ENCODE measurements around the gene SGCA. TPM values are rescaled to one million over a fixed set of nuclear protein-coding genes. Genes with fewer than 3 reads are reported as not detected.
A peak's percentile ranks its signal among the peaks of the same experiment; 100 is the strongest.

Gene SGCA
- total RNA-seq, 2 experiments from 2014 or later, result not detected

DNA sequence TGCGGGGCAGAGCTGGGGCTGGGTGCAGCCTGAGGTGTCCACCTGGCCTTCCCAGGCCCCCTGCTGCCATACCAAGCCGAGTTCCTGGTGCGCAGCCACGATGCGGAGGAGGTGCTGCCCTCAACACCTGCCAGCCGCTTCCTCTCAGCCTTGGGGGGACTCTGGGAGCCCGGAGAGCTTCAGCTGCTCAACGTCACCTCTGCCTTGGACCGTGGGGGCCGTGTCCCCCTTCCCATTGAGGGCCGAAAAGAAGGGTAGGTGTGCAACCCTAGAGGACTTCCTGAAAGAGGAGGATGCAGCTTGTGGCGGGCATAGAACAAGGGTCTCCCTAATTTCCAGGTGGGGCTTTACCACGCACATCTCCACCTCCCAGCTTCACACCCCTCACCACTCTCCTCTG, 2.5 kb downstream of the SGCA start:
- ChIA-PET CTCF (interaction anchor here (1.2 to 5.3 kb wide), 6 partner anchors 10 to 130 kb away, joined by 3 to 31 read pairs (median 12); partner anchors contain the start of gene PPP1R9B), POLR2A (no interaction called here)
- no peaks in the 10 kb centered on the region for H3K36me3 Mint-ChIP-seq (ENCODE audit: low read depth)

DNA sequence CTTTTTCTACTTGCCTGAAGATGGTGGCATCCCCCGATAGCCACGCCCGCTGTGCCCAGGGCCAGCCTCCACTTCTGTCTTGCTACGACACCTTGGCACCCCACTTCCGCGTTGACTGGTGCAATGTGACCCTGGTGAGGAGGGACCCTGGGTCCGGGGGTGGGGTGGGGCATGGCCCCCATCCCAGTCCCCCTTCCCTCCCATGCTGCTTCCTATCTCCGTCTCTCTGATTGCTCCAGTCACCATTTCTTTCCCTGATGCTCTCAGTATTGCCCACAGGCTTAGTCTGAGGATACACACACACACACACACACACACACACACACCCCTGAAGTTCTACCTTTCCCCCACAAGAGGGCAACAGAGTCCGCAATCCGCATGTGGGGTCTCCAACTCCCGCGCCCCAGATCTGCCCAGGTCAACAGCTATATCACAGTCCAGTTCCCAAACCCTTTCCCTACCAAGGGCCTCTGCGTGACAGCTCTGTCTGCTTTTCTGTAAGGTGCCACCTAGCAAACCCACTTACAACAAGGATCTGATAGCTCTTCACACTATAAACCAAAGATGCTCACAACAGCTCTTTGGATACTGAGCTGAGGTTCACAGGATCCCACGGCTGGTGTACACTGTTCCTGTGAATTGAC, 3.4 kb downstream of the SGCA start:
- CTCF ChIA-PET, result interaction anchor here (0.6 to 5.3 kb wide), 29 partner anchors 8 to 162 kb away, joined by 3 to 31 read pairs (median 5); partner anchors contain the start of genes COL1A1, PDK2, PPP1R9B and TMEM92
- H3K4me3 Mint-ChIP-seq, result no peak overlapping the region
- peak; percentile 59 for DNase-seq
- peaks cover 17% of the 10 kb centered on the region for H3K4me1 Mint-ChIP-seq
- no peaks in the 10 kb centered on the region for H3K36me3 Mint-ChIP-seq (ENCODE audit: low read depth)
- no peaks in the 10 kb centered on the region for H3K27me3 Mint-ChIP-seq
- POLR2A ChIA-PET, result interaction anchor here (0.5 kb wide), 1 partner anchor 52 kb away, joined by 3 read pairs; no protein-coding TSS in a partner anchor
- H3K9me3 Mint-ChIP-seq, result no peaks in the 10 kb centered on the region
- H3K27ac Mint-ChIP-seq, result peak overlapping the region; percentile 27

More for the DNA sequence above, 2.5 kb downstream of the SGCA start:
- no peaks in the 10 kb centered on the region for H3K27me3 Mint-ChIP-seq
- no peaks in the 10 kb centered on the region for H3K9me3 Mint-ChIP-seq
- DNase-seq, result no peak
- H3K4me3 Mint-ChIP-seq, result no peak overlapping the region
- peak overlapping the region; percentile 27 for H3K27ac Mint-ChIP-seq
- peaks cover 20% of the 10 kb centered on the region for H3K4me1 Mint-ChIP-seq

GRCh38 chr17:50169881-50170459, 4.2 kb downstream of the SGCA start:
- ChIA-PET POLR2A (no interaction called here), CTCF (interaction anchor here (0.6 to 5.3 kb wide), 29 partner anchors 8 to 161 kb away, joined by 3 to 31 read pairs (median 5); partner anchors contain the start of genes COL1A1, PDK2, PPP1R9B and TMEM92)
- H3K27ac Mint-ChIP-seq, result no peak overlapping the region

GRCh38 chr17:50170662-50171370, 5.0 kb downstream of the SGCA start:
- Mint-ChIP-seq H3K27me3 (no peaks in the 10 kb centered on the region), H3K36me3 (ENCODE audit: low read depth) (no peaks in the 10 kb centered on the region), H3K4me1 (peaks cover 17% of the 10 kb centered on the region), H3K9me3 (no peaks in the 10 kb centered on the region), H3K27ac (no peak overlapping the region), H3K4me3 (no peak overlapping the region)
- DNase-seq, result peak; percentile 43
- POLR2A ChIA-PET, result no interaction called here
- CTCF ChIA-PET, result interaction anchor here (1.6 to 5.3 kb wide), 13 partner anchors 7 to 127 kb away, joined by 3 to 31 read pairs (median 10); partner anchors contain the start of genes COL1A1, PDK2, PPP1R9B and TMEM92

More at GRCh38 chr17:50169881-50170459, 4.2 kb downstream of the SGCA start:
- Mint-ChIP-seq H3K4me1 (peaks cover 17% of the 10 kb centered on the region), H3K9me3 (no peaks in the 10 kb centered on the region), H3K36me3 (ENCODE audit: low read depth) (no peaks in the 10 kb centered on the region), H3K27me3 (no peaks in the 10 kb centered on the region), H3K4me3 (no peak overlapping the region)
- DNase-seq, result no peak

DNA sequence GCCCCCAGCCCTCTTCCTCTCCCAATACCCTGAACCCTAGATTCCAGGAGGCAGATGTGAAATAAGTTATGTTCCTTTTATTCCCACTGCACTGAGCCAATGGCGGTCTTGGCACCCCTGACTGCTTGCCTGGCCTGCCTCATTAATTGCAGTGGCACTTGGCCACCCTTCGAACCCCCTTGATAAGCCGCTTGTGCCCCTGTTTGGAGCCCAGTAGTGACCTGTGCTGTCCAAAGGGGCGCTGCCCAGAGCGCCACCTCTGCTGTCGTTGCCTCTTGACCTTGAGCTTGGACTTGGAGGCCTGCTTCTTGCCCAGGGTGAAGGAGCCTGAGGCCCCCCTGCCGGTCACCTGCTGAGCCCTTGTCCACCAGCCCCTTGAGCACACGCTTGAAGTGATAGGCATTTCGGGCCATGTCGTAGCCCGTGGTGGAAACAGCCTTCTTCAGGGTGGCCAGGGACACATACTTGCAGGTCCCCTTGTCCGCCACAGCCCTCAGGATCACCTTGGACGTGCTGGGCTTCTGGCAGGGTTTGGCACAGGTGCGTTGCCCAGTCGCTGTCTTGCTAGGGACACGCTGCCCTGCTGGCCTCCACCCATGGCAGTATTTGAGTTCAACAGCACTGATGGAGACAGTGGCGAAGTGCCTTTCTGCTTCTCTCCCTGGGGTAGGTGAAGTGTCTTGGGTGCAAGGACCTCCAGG, 5.7 kb downstream of the SGCA start:
- Mint-ChIP-seq H3K27ac (no peak overlapping the region), H3K36me3 (ENCODE audit: low read depth) (no peaks in the 10 kb centered on the region), H3K4me1 (peaks cover 17% of the 10 kb centered on the region), H3K4me3 (no peak overlapping the region), H3K27me3 (no peaks in the 10 kb centered on the region), H3K9me3 (no peaks in the 10 kb centered on the region)
- ChIA-PET POLR2A (no interaction called here), CTCF (interaction anchor here (1.9 to 5.3 kb wide), 4 partner anchors 10 to 77 kb away, joined by 5 to 31 read pairs (median 18); partner anchors contain the start of genes PDK2 and PPP1R9B)
- DNase-seq, result no peak

GRCh38 chr17:50172130-50172529, 6.3 kb downstream of the SGCA start:
- Mint-ChIP-seq H3K27ac (no peak overlapping the region), H3K9me3 (no peaks in the 10 kb centered on the region), H3K36me3 (ENCODE audit: low read depth) (no peaks in the 10 kb centered on the region), H3K4me1 (peaks cover 17% of the 10 kb centered on the region), H3K27me3 (peaks cover under 1% of the 10 kb centered on the region), H3K4me3 (no peak overlapping the region)
- POLR2A ChIA-PET, result no interaction called here
- CTCF ChIA-PET, result interaction anchor here (0.9 to 5.3 kb wide), 5 partner anchors 10 to 28 kb away, joined by 3 to 31 read pairs (median 8); partner anchors contain the start of gene PPP1R9B
- no peak for DNase-seq

GRCh38 chr17:50172936-50173334, 7.1 kb downstream of the SGCA start:
- ChIA-PET CTCF (interaction anchor here (0.9 to 4.2 kb wide), 4 partner anchors 12 to 57 kb away, joined by 3 to 22 read pairs (median 6); no protein-coding TSS in a partner anchor), POLR2A (no interaction called here)
- peaks cover 19% of the 10 kb centered on the region for H3K4me1 Mint-ChIP-seq

GRCh38 chr17:50173335-50173941, 7.6 kb downstream of the SGCA start:
- ChIA-PET CTCF (interaction anchor here (0.7 to 1.9 kb wide), 5 partner anchors 12 to 65 kb away, joined by 3 to 8 read pairs (median 4); no protein-coding TSS in a partner anchor), POLR2A (no interaction called here)
- no peaks in the 10 kb centered on the region for H3K9me3 Mint-ChIP-seq
- no peak overlapping the region for H3K4me3 Mint-ChIP-seq
- H3K27ac Mint-ChIP-seq, result no peak overlapping the region
- peaks cover 24% of the 10 kb centered on the region for H3K4me1 Mint-ChIP-seq
- no peak for DNase-seq
- no peaks in the 10 kb centered on the region for H3K36me3 Mint-ChIP-seq (ENCODE audit: low read depth)
- H3K27me3 Mint-ChIP-seq, result peaks cover 3% of the 10 kb centered on the region

More at GRCh38 chr17:50172936-50173334, 7.1 kb downstream of the SGCA start:
- no peak overlapping the region for H3K4me3 Mint-ChIP-seq
- H3K9me3 Mint-ChIP-seq, result no peaks in the 10 kb centered on the region
- peaks cover 3% of the 10 kb centered on the region for H3K27me3 Mint-ChIP-seq
- no peak for DNase-seq
- no peak overlapping the region for H3K27ac Mint-ChIP-seq
- H3K36me3 Mint-ChIP-seq (ENCODE audit: low read depth), result no peaks in the 10 kb centered on the region

DNA sequence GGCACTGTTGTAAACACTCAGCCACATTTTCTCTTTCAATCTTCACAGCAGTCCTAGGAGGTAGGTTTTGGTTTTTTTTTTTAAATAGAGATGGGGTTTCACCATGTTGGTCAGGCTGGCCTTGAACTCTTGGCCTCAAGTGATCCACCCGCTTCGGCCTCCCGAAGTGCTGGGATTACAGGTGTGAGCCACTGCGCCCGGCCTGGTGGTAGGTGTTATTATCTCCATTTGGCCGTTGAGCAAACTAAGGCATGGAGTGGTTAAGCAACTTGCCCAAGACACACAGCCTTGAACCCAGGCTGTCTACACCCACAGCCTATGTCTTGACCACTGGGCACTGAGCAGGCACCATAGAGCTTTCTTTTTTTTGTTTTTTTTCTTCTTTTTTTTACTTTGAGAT, 8.6 kb downstream of the SGCA start:
- peaks cover 3% of the 10 kb centered on the region for H3K27me3 Mint-ChIP-seq
- H3K9me3 Mint-ChIP-seq, result no peaks in the 10 kb centered on the region
- H3K4me1 Mint-ChIP-seq, result peaks cover 18% of the 10 kb centered on the region
- no peak overlapping the region for H3K27ac Mint-ChIP-seq
- DNase-seq, result no peak
- ChIA-PET POLR2A (no interaction called here), CTCF (interaction anchor here (1.0 to 1.9 kb wide), 5 partner anchors 13 to 108 kb away, joined by 3 to 8 read pairs (median 4); no protein-coding TSS in a partner anchor)
- no peaks in the 10 kb centered on the region for H3K36me3 Mint-ChIP-seq (ENCODE audit: low read depth)
- no peak overlapping the region for H3K4me3 Mint-ChIP-seq

GRCh38 chr17:50175035-50175807, 9.4 kb downstream of the SGCA start:
- DNase-seq, result no peak
- Mint-ChIP-seq H3K27ac (no peak overlapping the region), H3K4me1 (peaks cover 18% of the 10 kb centered on the region), H3K36me3 (ENCODE audit: low read depth) (no peaks in the 10 kb centered on the region), H3K4me3 (no peak overlapping the region), H3K9me3 (no peaks in the 10 kb centered on the region), H3K27me3 (peaks cover 3% of the 10 kb centered on the region)
- ChIA-PET POLR2A (no interaction called here), CTCF (interaction anchor here (1.0 to 2.5 kb wide), 4 partner anchors 13 to 108 kb away, joined by 3 to 7 read pairs (median 4); no protein-coding TSS in a partner anchor)

DNA sequence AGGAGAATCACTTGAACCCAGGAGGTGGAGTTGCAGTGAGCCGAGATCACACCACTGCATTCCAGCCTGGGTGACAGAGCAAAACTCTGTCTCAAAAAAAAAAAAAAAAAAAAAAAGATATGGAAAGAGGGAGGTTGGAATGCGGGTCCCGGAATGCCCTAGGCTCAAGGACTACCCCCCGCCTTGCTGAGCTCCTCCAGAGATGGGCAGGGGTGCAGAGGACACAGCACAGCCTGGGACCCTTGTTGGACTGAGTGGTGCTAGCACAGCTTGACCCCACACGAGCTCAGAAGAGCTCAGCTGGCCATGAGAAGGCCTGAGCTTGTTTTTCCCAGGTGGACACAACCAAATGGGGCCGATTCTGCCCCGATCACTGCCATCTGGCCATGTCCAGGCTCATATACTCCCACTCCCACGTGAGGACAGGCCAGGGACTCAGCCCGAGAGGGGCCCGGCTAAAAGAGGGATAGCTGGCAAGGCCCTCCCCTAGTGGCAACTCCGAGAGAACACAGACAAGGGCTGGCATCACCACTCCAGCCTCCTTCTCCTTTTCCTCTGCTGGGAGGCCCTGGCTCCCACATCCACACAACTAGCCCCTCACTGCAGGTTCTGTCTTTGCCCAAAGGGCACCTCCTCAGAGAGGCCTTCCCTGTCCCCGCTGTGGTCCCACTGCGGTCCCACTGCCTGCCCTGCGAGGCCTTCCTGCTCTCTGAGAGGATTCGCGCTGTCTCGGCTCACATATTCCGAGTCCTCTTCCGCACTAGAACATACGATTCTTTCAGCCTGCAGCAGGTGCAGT, 11.0 kb downstream of the SGCA start:
- Mint-ChIP-seq H3K27ac (no peak overlapping the region), H3K4me3 (no peak overlapping the region), H3K4me1 (peaks cover 13% of the 10 kb centered on the region), H3K9me3 (no peaks in the 10 kb centered on the region), H3K36me3 (ENCODE audit: low read depth) (no peaks in the 10 kb centered on the region), H3K27me3 (peaks cover 3% of the 10 kb centered on the region)
- no peak for DNase-seq
- ChIA-PET CTCF (interaction anchor here (0.7 to 2.5 kb wide), 8 partner anchors 8 to 110 kb away, joined by 3 to 21 read pairs (median 6); no protein-coding TSS in a partner anchor), POLR2A (no interaction called here)

All from activated CD4-positive, alpha-beta T cell treated with anti-CD3 and anti-CD28 coated beads, Interleukin-2, amount 10 ng/mL, durations not matched to agents 7 days and 5 days (primary cell).